OCI-LY7 (cell line): ENCODE results near the gene PLA2G4A. TPM values are rescaled to one million over a fixed set of nuclear protein-coding genes. Genes with fewer than 3 reads are reported as not detected.

Experiments used
- BruUV-seq: library from RNA; stranded (reverse); fragments of 400-500 nt; replicated peaks from 2 replicates; lab custom pipeline; 2021; lab: Mats Ljungman, UMichigan
- CTCF ChIA-PET: fragments of 300-600 bp; sonication (Branson Sonifier 250); formaldehyde crosslinking; loops from one replicate; lab custom pipeline; 2022; ENCODE audit warnings: antibody characterized with exemption; ENCODE audit not compliant: unreplicated experiment; lab: Charles Lee
- POLR2A ChIA-PET: fragments of 300-600 bp; sonication (Branson Sonifier 250); formaldehyde crosslinking; loops from one replicate; lab custom pipeline; 2022; ENCODE audit warnings: antibody characterized with exemption; lab: Charles Lee
- DNase-seq: peaks from one replicate; pipeline ENCODE4 v3.0.0-alpha.2; 2015; ENCODE audit warnings: low spot score
- H2AFZ ChIP-seq: fragments of 200-600 bp; sonication (generic), shearing (Covaris generic); 2 replicates; pipeline ENCODE4 v1.6.1; 2014; ENCODE audit warnings: mild to moderate bottlenecking, antibody characterized with exemption, low read length, moderate library complexity
- H3K27ac ChIP-seq: fragments of 200-600 bp; sonication (generic); 2 replicates; pipeline ENCODE4 v1.5.1; 2014; ENCODE audit warnings: mixed run types, low read depth, mild to moderate bottlenecking, moderate library complexity, low read length, inconsistent platforms; ENCODE audit not compliant: poor library complexity, severe bottlenecking
- H3K36me3 ChIP-seq: fragments of 200-600 bp; sonication (generic); 2 replicates; pipeline ENCODE4 v1.6.1; 2014; ENCODE audit warnings: mild to moderate bottlenecking, antibody characterized with exemption, low read length, moderate library complexity, mixed read lengths; ENCODE audit not compliant: insufficient read depth
- H3K4me1 ChIP-seq: fragments of 200-600 bp; sonication (generic); 2 replicates; pipeline ENCODE4 v1.5.1; 2014; ENCODE audit warnings: mild to moderate bottlenecking, low read length; ENCODE audit not compliant: insufficient read depth, poor library complexity, severe bottlenecking
- H3K4me2 ChIP-seq: fragments of 200-600 bp; sonication (generic); 2 replicates; pipeline ENCODE4 v1.6.1; 2014; ENCODE audit warnings: mild to moderate bottlenecking, low read length
- H3K4me3 ChIP-seq: fragments of 200-600 bp; sonication (generic); 2 replicates; pipeline ENCODE4 v1.5.1; 2014; ENCODE audit warnings: mild to moderate bottlenecking, low read depth, low read length; ENCODE audit not compliant: poor library complexity, severe bottlenecking
- H3K79me2 ChIP-seq: fragments of 200-600 bp; sonication (generic); 2 replicates; pipeline ENCODE4 v1.6.1; 2016; ENCODE audit warnings: low read depth, mild to moderate bottlenecking, low read length, moderate library complexity, mixed read lengths; ENCODE audit not compliant: insufficient read depth
- H3K9me2 ChIP-seq: fragments of 200-600 bp; sonication (generic); 2 replicates; pipeline ENCODE4 v1.6.1; 2016; ENCODE audit warnings: mild to moderate bottlenecking, low read length, mixed read lengths; ENCODE audit not compliant: insufficient read depth
- H3K9me3 ChIP-seq: fragments of 200-600 bp; sonication (generic); 2 replicates; pipeline ENCODE4 v1.6.1; 2014; ENCODE audit warnings: mild to moderate bottlenecking, mixed run types, low read length, mixed read lengths
- H4K20me1 ChIP-seq: fragments of 200-600 bp; sonication (generic); 2 replicates; pipeline ENCODE4 v1.6.1; 2014; ENCODE audit warnings: mild to moderate bottlenecking, antibody characterized with exemption, low read length, moderate library complexity, mixed read lengths; ENCODE audit not compliant: insufficient read depth
- EZH2phosphoT487 ChIP-seq: fragments of 200-600 bp; sonication (generic); IDR thresholded peaks from 2 replicates; pipeline ENCODE4 v1.6.1; 2018; ENCODE audit warnings: low read depth, borderline replicate concordance, mild to moderate bottlenecking, mixed run types, antibody characterized with exemption, low read length, moderate library complexity, mixed read lengths
- intact Hi-C: fragments of 100-400 bp; cut with micrococcal nuclease; formaldehyde crosslinking; loops from one replicate; pipeline ENCODE4 v1.10.0; 2022; ENCODE audit not compliant: unreplicated experiment
- total RNA-seq, 2 experiments: library from RNA; depleted of rRNA in 1 of 2; stranded (reverse); fragments of >200 nt in 1 of 2; shearing (Covaris generic) in 1 of 2; gene quantifications; 2 replicates each; pipeline ENCODE4 v1.2.3, GENCODE V29; 2014 to 2022
- TF ChIP-seq, protein P1 (sequence below): fragments of 200-600 bp; sonication (generic); conservative IDR thresholded peaks from 2 replicates; pipeline ENCODE4 v1.5.1; 2014; ENCODE audit warnings: mild to moderate bottlenecking, antibody characterized with exemption, low read length, moderate library complexity, mixed read lengths

PLA2G4A gene
- total RNA-seq, 2 experiments from 2014 or later = not detected

GRCh38 chr1:186781730-186782129, 47.0 kb upstream of the PLA2G4A start:
- Histone ChIP-seq H3K9me3 (no peaks in the 10 kb centered on the region), H3K9me2 (no peaks in the 10 kb centered on the region), H3K4me1 (no peaks in the 10 kb centered on the region), H3K27ac (no peak overlapping the region), H3K4me2 (no peak overlapping the region), H3K36me3 (no peaks in the 10 kb centered on the region), H2AFZ (no peak overlapping the region), H3K4me3 (no peak overlapping the region), H3K79me2 (no peaks in the 10 kb centered on the region), H4K20me1 (no peaks in the 10 kb centered on the region)
- no TSS peak for BruUV-seq
- TF ChIP-seq, protein P1, sequence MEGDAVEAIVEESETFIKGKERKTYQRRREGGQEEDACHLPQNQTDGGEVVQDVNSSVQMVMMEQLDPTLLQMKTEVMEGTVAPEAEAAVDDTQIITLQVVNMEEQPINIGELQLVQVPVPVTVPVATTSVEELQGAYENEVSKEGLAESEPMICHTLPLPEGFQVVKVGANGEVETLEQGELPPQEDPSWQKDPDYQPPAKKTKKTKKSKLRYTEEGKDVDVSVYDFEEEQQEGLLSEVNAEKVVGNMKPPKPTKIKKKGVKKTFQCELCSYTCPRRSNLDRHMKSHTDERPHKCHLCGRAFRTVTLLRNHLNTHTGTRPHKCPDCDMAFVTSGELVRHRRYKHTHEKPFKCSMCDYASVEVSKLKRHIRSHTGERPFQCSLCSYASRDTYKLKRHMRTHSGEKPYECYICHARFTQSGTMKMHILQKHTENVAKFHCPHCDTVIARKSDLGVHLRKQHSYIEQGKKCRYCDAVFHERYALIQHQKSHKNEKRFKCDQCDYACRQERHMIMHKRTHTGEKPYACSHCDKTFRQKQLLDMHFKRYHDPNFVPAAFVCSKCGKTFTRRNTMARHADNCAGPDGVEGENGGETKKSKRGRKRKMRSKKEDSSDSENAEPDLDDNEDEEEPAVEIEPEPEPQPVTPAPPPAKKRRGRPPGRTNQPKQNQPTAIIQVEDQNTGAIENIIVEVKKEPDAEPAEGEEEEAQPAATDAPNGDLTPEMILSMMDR = no peak
- intact Hi-C loops = no loop called here
- ChIA-PET POLR2A (interaction anchor here (0.7 to 1.1 kb wide), 2 partner anchors 25 to 59 kb away, joined by 3 read pairs; no protein-coding TSS in a partner anchor), CTCF (no interaction called here)
- no peak for DNase-seq

- Histone ChIP-seq H3K36me3 (no peaks in the 10 kb centered on the region), H3K27ac (no peak overlapping the region), H2AFZ (no peak overlapping the region), H4K20me1 (no peaks in the 10 kb centered on the region), H3K4me1 (no peaks in the 10 kb centered on the region), H3K4me2 (no peak overlapping the region), H3K79me2 (no peaks in the 10 kb centered on the region), H3K4me3 (no peak overlapping the region), H3K9me3 (no peaks in the 10 kb centered on the region), H3K9me2 (no peaks in the 10 kb centered on the region)
- TF ChIP-seq EZH2phosphoT487 = no peak
- TF ChIP-seq, protein P1 = no peak
- ChIA-PET POLR2A (interaction anchor here (0.7 kb wide), 1 partner anchor 154 kb away, joined by 3 read pairs; no protein-coding TSS in a partner anchor), CTCF (no interaction called here)
- intact Hi-C loops = no loop called here
- BruUV-seq = no TSS peak
- DNase-seq = no peak
Measured at GRCh38 chr1:186782791-186783190, 46.0 kb upstream of the PLA2G4A start.

GRCh38 chr1:186783193-186783592, 45.6 kb upstream of the PLA2G4A start:
- Histone ChIP-seq H3K4me1 (no peaks in the 10 kb centered on the region), H4K20me1 (no peaks in the 10 kb centered on the region), H3K4me3 (no peak overlapping the region), H3K9me2 (no peaks in the 10 kb centered on the region), H3K4me2 (no peak overlapping the region), H3K36me3 (no peaks in the 10 kb centered on the region), H2AFZ (no peak overlapping the region), H3K79me2 (no peaks in the 10 kb centered on the region), H3K27ac (no peak overlapping the region), H3K9me3 (no peaks in the 10 kb centered on the region)
- CTCF ChIA-PET = no interaction called here
- TF ChIP-seq, protein P1 = no peak
- no peak for TF ChIP-seq EZH2phosphoT487
- POLR2A ChIA-PET = interaction anchor here (0.7 kb wide), 1 partner anchor 155 kb away, joined by 3 read pairs; no protein-coding TSS in a partner anchor
- DNase-seq = no peak
- BruUV-seq = no TSS peak
- intact Hi-C loops = no loop called here
